GM15510 (cell line): Measurements from ENCODE around the gene RAB4A.

Source experiments
- POLR2A ChIP-seq: IDR thresholded peaks from 3 replicates; pipeline ENCODE4 v1.6.1; 2011; ENCODE audit warnings: borderline replicate concordance; ENCODE audit not compliant: insufficient read length; ENCODE audit errors: extremely low read depth

RAB4A gene

GRCh38 chr1:229270547-229271447, at the start of gene RAB4A:
Gene RAB4A (plus strand): TSS chr1:229271111. CDS start chr1:229271340, 229 bp downstream.
- peak; percentile 76 for TF ChIP-seq POLR2A

GRCh38 chr1:229222081-229222480, 48.8 kb upstream of the RAB4A start:
- TF ChIP-seq POLR2A: no peak

GRCh38 chr1:229223498-229223897, 47.4 kb upstream of the RAB4A start:
- TF ChIP-seq POLR2A: no peak

- no peak for TF ChIP-seq POLR2A
These were observed 46.6 kb upstream of the RAB4A start for GRCh38 chr1:229224308-229224707.

GRCh38 chr1:229225331-229225782, 45.6 kb upstream of the RAB4A start:
- TF ChIP-seq POLR2A: no peak

- TF ChIP-seq POLR2A: no peak
These were observed 44.1 kb upstream of the RAB4A start for GRCh38 chr1:229226796-229227195.

- no peak for TF ChIP-seq POLR2A
These were observed 43.5 kb upstream of the RAB4A start for GRCh38 chr1:229227298-229227919.

- no peak for TF ChIP-seq POLR2A
These were observed 42.4 kb upstream of the RAB4A start for GRCh38 chr1:229228522-229228921.

- TF ChIP-seq POLR2A: no peak
These were observed 41.7 kb upstream of the RAB4A start for GRCh38 chr1:229229137-229229720.

GRCh38 chr1:229229721-229230139, 41.2 kb upstream of the RAB4A start:
- TF ChIP-seq POLR2A: no peak

GRCh38 chr1:229230140-229230892, 40.6 kb upstream of the RAB4A start:
- no peak for TF ChIP-seq POLR2A

- TF ChIP-seq POLR2A: no peak
These were observed 39.8 kb upstream of the RAB4A start for GRCh38 chr1:229230893-229231753.

- no peak for TF ChIP-seq POLR2A
These were observed 39.2 kb upstream of the RAB4A start for GRCh38 chr1:229231754-229232119.
